Common myeloid progenitor, CD34-positive (primary cell): ENCODE measurements around the gene NPLOC4.
"Not testable (repeated sequence)": the region's sequence is repeated elsewhere in the genome, so short reads cannot be mapped to it uniquely, and the experiment has no call there.

Source experiments
- CTCF ChIA-PET: fragments of 350-600 bp; sonication (Branson Sonifier 250); formaldehyde crosslinking; loops from one replicate; lab custom pipeline; 2021; ENCODE audit warnings: antibody characterized with exemption; lab: Charles Lee
- POLR2A ChIA-PET: fragments of 350-600 bp; sonication (Branson Sonifier 250); formaldehyde crosslinking; loops from one replicate; lab custom pipeline; 2021; ENCODE audit warnings: antibody characterized with exemption; lab: Charles Lee
- DNase-seq, 3 donors: peaks; one replicate each; pipeline versions ENCODE4 v3.0.0 to v3.0.0-alpha.2; 2013
- H3K27ac ChIP-seq, 2 experiments: 1 replicate in 1 of 2; 2 replicates in 1 of 2; pipeline ENCODE4 v1.7.0; 2013; ENCODE audit warnings: inconsistent platforms in 2 of 2, low read length in 2 of 2, mild to moderate bottlenecking in 2 of 2, low read depth in 1 of 2, moderate library complexity in 1 of 2; ENCODE audit not compliant: severe bottlenecking in 2 of 2, insufficient read depth in 1 of 2, poor library complexity in 1 of 2
- H3K27me3 ChIP-seq, 5 experiments: replicated peaks in 2 of 5; 1 replicate in 3 of 5; 2 replicates in 2 of 5; pipeline versions ENCODE4 v1.6.1 to v1.7.0; 2013; ENCODE audit warnings: low read length in 4 of 5, mild to moderate bottlenecking in 2 of 5, moderate library complexity in 2 of 5, inconsistent platforms in 1 of 5; ENCODE audit not compliant: insufficient read depth in 5 of 5, control insufficient read depth in 4 of 5
- H3K36me3 ChIP-seq, 4 experiments: 1 replicate in 2 of 4; 2 replicates in 2 of 4; pipeline versions ENCODE4 v1.6.1 to v1.7.0; 2013; ENCODE audit warnings: low read length in 3 of 4, control low read depth in 1 of 4, mild to moderate bottlenecking in 1 of 4; ENCODE audit not compliant: control insufficient read depth in 4 of 4, insufficient read depth in 4 of 4
- H3K4me1 ChIP-seq, 4 experiments: 1 replicate in 3 of 4; 2 replicates in 1 of 4; pipeline versions ENCODE4 v1.6.1 to v1.7.1; 2013; ENCODE audit warnings: low read length in 3 of 4, mild to moderate bottlenecking in 3 of 4, control low read depth in 1 of 4, inconsistent platforms in 1 of 4, moderate library complexity in 1 of 4; ENCODE audit not compliant: control insufficient read depth in 4 of 4, insufficient read depth in 4 of 4; ENCODE audit errors: control extremely low read depth in 1 of 4
- H3K4me3 ChIP-seq, 7 experiments: 1 replicate in 4 of 7; 2 replicates in 3 of 7; pipeline versions ENCODE4 v1.5.1 to v1.7.0; 2013; ENCODE audit warnings: mild to moderate bottlenecking in 7 of 7, low read length in 6 of 7, moderate library complexity in 6 of 7, inconsistent platforms in 2 of 7, low read depth in 2 of 7, control low read depth in 1 of 7; ENCODE audit not compliant: insufficient read depth in 4 of 7, control insufficient read depth in 1 of 7; ENCODE audit errors: extremely low read depth in 1 of 7
- H3K9me3 ChIP-seq, 5 experiments: 1 replicate in 4 of 5; 2 replicates in 1 of 5; pipeline versions ENCODE4 v1.6.1 to v1.7.1; 2013; ENCODE audit warnings: low read length in 4 of 5, mild to moderate bottlenecking in 2 of 5, inconsistent platforms in 1 of 5, low read depth in 1 of 5, moderate library complexity in 1 of 5; ENCODE audit not compliant: control insufficient read depth in 4 of 5, insufficient read depth in 2 of 5; ENCODE audit errors: control extremely low read depth in 1 of 5
- WGBS: methylation state at CpG from one replicate; pipeline ENCODE4 v1.1.5; 2013; ENCODE audit not compliant: insufficient coverage; 5-methylcytosine and 5-hydroxymethylcytosine counted together

NPLOC4 gene

GRCh38 chr17:81683208-81683583 lies 46.3 kb upstream of the NPLOC4 start:
- DNase-seq = no peak

GRCh38 chr17:81682565-81683207 lies 45.8 kb upstream of the NPLOC4 start:
- Histone ChIP-seq H3K4me3 (peak overlapping the region; percentile 69 to 97 (median 91)), H3K4me1 (peaks cover 9 to 26% (median 22%) of the 10 kb centered on the region in 4 experiments), H3K27me3 (no peaks in the 10 kb centered on the region), H3K36me3 (peaks cover 2 to 38% (median 20%) of the 10 kb centered on the region in 4 experiments), H3K9me3 (no peaks in the 10 kb centered on the region), H3K27ac (peak overlapping the region; percentile 58 to 89)
- 57% methylated on average over 17 of the region's 19 CpGs for WGBS
- DNase-seq = peak in 1 of 3 donors; percentile 19
- ChIA-PET CTCF (interaction anchor here (0.6 to 1.7 kb wide), 4 partner anchors 10 to 54 kb away, joined by 3 to 4 read pairs (median 3); partner anchors contain the start of gene PDE6G), POLR2A (interaction anchor here (1.6 to 1.7 kb wide), 2 partner anchors 17 to 20 kb away, joined by 7 to 13 read pairs; partner anchors contain the start of genes CCDC137, MRPL12 and OXLD1)

More at GRCh38 chr17:81683208-81683583, 46.3 kb upstream of the NPLOC4 start:
- Histone ChIP-seq H3K27me3 (no peaks in the 10 kb centered on the region), H3K4me3 (peak overlapping the region; percentile 69 to 97 (median 91)), H3K9me3 (no peaks in the 10 kb centered on the region), H3K36me3 (peaks cover 3 to 43% (median 23%) of the 10 kb centered on the region in 4 experiments), H3K4me1 (peaks cover 9 to 26% (median 22%) of the 10 kb centered on the region in 4 experiments), H3K27ac (peak overlapping the region; percentile 58 to 89)
- WGBS = under 1% methylated on average over 32 of the region's 37 CpGs
- CTCF ChIA-PET = interaction anchor here (0.7 to 1.7 kb wide), 7 partner anchors 10 to 171 kb away, joined by 3 to 4 read pairs (median 3); partner anchors contain the start of genes CCDC137, OXLD1 and PDE6G
- POLR2A ChIA-PET = interaction anchor here (0.5 to 1.7 kb wide), 5 partner anchors 15 to 594 kb away, joined by 3 to 13 read pairs (median 6); partner anchors contain the start of genes CCDC137, MRPL12, NPLOC4 and OXLD1

GRCh38 chr17:81681672-81682071 lies 44.8 kb upstream of the NPLOC4 start:
- peaks cover 0 to 28% (median 15%) of the 10 kb centered on the region in 4 experiments for H3K36me3 ChIP-seq
- H3K4me1 ChIP-seq = peaks cover 9 to 26% (median 22%) of the 10 kb centered on the region in 4 experiments
- H3K4me3 ChIP-seq = no peak overlapping the region
- no peaks in the 10 kb centered on the region for H3K27me3 ChIP-seq
- WGBS = 96% methylated on average over 17 of the region's 17 CpGs
- H3K27ac ChIP-seq = no peak overlapping the region
- ChIA-PET POLR2A (no interaction called here), CTCF (interaction anchor here (0.6 to 1.4 kb wide), 2 partner anchors 25 to 55 kb away, joined by 3 read pairs; partner anchors contain the start of gene PDE6G)
- no peak for DNase-seq
- no peaks in the 10 kb centered on the region for H3K9me3 ChIP-seq

GRCh38 chr17:81680150-81680549 lies 43.2 kb upstream of the NPLOC4 start:
- no peaks in the 10 kb centered on the region for H3K27me3 ChIP-seq
- H3K27ac ChIP-seq = no peak overlapping the region
- peaks cover 3 to 17% (median 7%) of the 10 kb centered on the region in 4 experiments for H3K36me3 ChIP-seq
- WGBS = 97% methylated on average over 11 of the region's 11 CpGs
- no peaks in the 10 kb centered on the region for H3K9me3 ChIP-seq
- POLR2A ChIA-PET = interaction anchor here (0.6 kb wide), 1 partner anchor 9 kb away, joined by 4 read pairs; no protein-coding TSS in a partner anchor
- DNase-seq = no peak
- CTCF ChIA-PET = no interaction called here
- H3K4me3 ChIP-seq = no peak overlapping the region
- peaks cover 7 to 22% (median 19%) of the 10 kb centered on the region in 4 experiments for H3K4me1 ChIP-seq

GRCh38 chr17:81676906-81677305 lies 40.0 kb upstream of the NPLOC4 start:
- Histone ChIP-seq H3K4me1 (no peaks in the 10 kb centered on the region), H3K27me3 (no peaks in the 10 kb centered on the region), H3K36me3 (peaks cover 9 to 40% (median 28%) of the 10 kb centered on the region in 4 experiments), H3K9me3 (no peaks in the 10 kb centered on the region), H3K4me3 (no peak overlapping the region), H3K27ac (no peak overlapping the region)
- no peak for DNase-seq
- ChIA-PET POLR2A (no interaction called here), CTCF (interaction anchor here (0.7 to 3.1 kb wide), 7 partner anchors 12 to 38 kb away, joined by 3 to 19 read pairs (median 3); partner anchors contain the start of gene MRPL12)
- 97% methylated on average over 16 of the region's 17 CpGs for WGBS

GRCh38 chr17:81675515-81676221 lies 38.8 kb upstream of the NPLOC4 start:
- H3K4me1 ChIP-seq, H3K9me3 ChIP-seq, H3K27ac ChIP-seq, H3K4me3 ChIP-seq, H3K27me3 ChIP-seq: not testable (repeated sequence)
- CTCF ChIA-PET = interaction anchor here (1.1 to 3.1 kb wide), 7 partner anchors 9 to 94 kb away, joined by 3 to 19 read pairs (median 5); partner anchors contain the start of gene MRPL12
- POLR2A ChIA-PET = interaction anchor here (1.2 kb wide), 1 partner anchor 10 kb away, joined by 3 read pairs; the partner anchor contains the start of genes CCDC137 and OXLD1
- H3K36me3 ChIP-seq = peaks cover 5 to 45% (median 34%) of the 10 kb centered on the region in 4 experiments
- peak in 2 of 3 donors; percentile 28 to 30 for DNase-seq
- WGBS = 41% methylated on average over 9 of the region's 18 CpGs
